Heart right ventricle (tissue), 16 donors: ENCODE measurements around the gene TENM4. TPM values are rescaled to one million over a fixed set of nuclear protein-coding genes. Genes with fewer than 3 reads are reported as not detected.

ENCODE experiments used
- ATAC-seq, 8 donors: fragments of 200-7000 bp; cut with Tn5 transposase; one replicate each; pipeline ENCODE4 v1.9.1; 2020; ENCODE audit warnings: mild to moderate bottlenecking in 8 of 8, moderate library complexity in 8 of 8, moderate number of reproducible peaks in 1 of 8
- DNase-seq, 2 donors: peaks; one replicate each; pipeline ENCODE4 v3.0.0-alpha.2; 2020
- H3K27ac ChIP-seq, 10 donors: fragments of 200-600 bp; sonication (generic) in 2 of 10; one replicate each; pipeline versions ENCODE4 v1.5.0 to v1.8.0; 2020 to 2022; ENCODE audit warnings: mild to moderate bottlenecking in 3 of 10
- H3K27me3 ChIP-seq, 7 donors: fragments of 200-600 bp; one replicate each; pipeline ENCODE4 v1.8.0; 2021 to 2022; ENCODE audit warnings: mild to moderate bottlenecking in 2 of 7
- H3K36me3 ChIP-seq, 9 donors: fragments of 200-600 bp; sonication (generic) in 1 of 9; one replicate each; pipeline versions ENCODE4 v1.5.0 to v1.8.0; 2020 to 2022; ENCODE audit warnings: mild to moderate bottlenecking in 2 of 9
- H3K4me1 ChIP-seq, 9 donors: fragments of 200-600 bp; sonication (generic) in 1 of 9; one replicate each; pipeline versions ENCODE4 v1.5.0 to v1.8.0; 2020 to 2022; ENCODE audit warnings: mild to moderate bottlenecking in 4 of 9
- H3K4me3 ChIP-seq, 10 donors: fragments of 200-600 bp; sonication (generic) in 2 of 10; one replicate each; pipeline versions ENCODE4 v1.5.0 to v1.8.0; 2020 to 2022; ENCODE audit warnings: mild to moderate bottlenecking in 7 of 10, moderate library complexity in 2 of 10
- H3K9me3 ChIP-seq, 11 donors: fragments of 200-600 bp in 10 of 11; sonication (generic) in 2 of 11; one replicate each; pipeline versions ENCODE4 v1.5.0 to v1.8.0; 2013 to 2022; ENCODE audit warnings: mild to moderate bottlenecking in 2 of 11, control low read depth in 1 of 11, moderate library complexity in 1 of 11
- WGBS, 2 donors: extraction: QIAGEN DNeasy Blood & Tissue Kit; methylation state at CpG; one replicate each; pipeline ENCODE4 v1.1.7; 2013; ENCODE audit warnings: inconsistent platforms in 1 of 2; 5-methylcytosine and 5-hydroxymethylcytosine counted together
- intact Hi-C, 10 donors: fragments of 100-400 bp; cut with DNase I; formaldehyde crosslinking; loops; one replicate each; pipeline versions ENCODE4 v1.11.1 to v1.14.2; 2022
- polyA plus RNA-seq, 2 donors: library from polyadenylated mRNA; stranded (reverse); fragments of 200-250 nt; gene quantifications; one replicate each; pipeline ENCODE4 v1.2.3, GENCODE V29; 2013
- total RNA-seq, 10 donors: library from RNA; stranded (reverse); fragmentation: NEBNext Ultra II Directional in 3 of 10; extraction: Animal tissue kit (Norgen Biotek cat#: 25700) in 3 of 10; gene quantifications; one replicate each; pipeline versions ENCODE4 v1.2.1 to v1.2.4, GENCODE V29; 2021 to 2023
- TF ChIP-seq, protein P1 (sequence below), 9 donors: fragments of 200-600 bp; sonication (generic) in 2 of 9; IDR thresholded peaks; one replicate each; pipeline versions ENCODE4 v1.5.0 to v1.8.0; 2021 to 2022; ENCODE audit warnings: antibody characterized with exemption in 9 of 9, mild to moderate bottlenecking in 5 of 9, moderate library complexity in 1 of 9
- donor health status: Arrhythmogenic right ventricular cardiomyopathy.
- donor health status: ischemic (EF 13 %, LVEDD 7.1; RV severe dilation, severe dysfunction).
- donor health status: healthy with polysubstance abuse.
- donor health status: DM: no; HTN: yes; CAD: no.
- donor health status: DM: no; HTN: no; CAD: no.
- donor health status: ischemic (EF 25% LVEDD 6.9; RV normal size, moderate dysfunction).
- donor health status: ischemic (EF 25% LVEDD 5.7; RV mildly dilated, moderate dysfunction).
- donor health status: healthy.
- donor health status: DM: yes; HTN: yes; CAD: no.
- donor health status: Ischemic cardiomyopathy.
- donor health status: ischemic (EF 35%, LVEDD 5.7; RV mildly dilated, moderate dysfunction).
- donor health status: nonischemic (EF 11% LVEDD 7.7; RV severe dilation, severe dysfunction).
- donor health status: DM: yes; HTN: yes; CAD: no.
- donor health status: PGD.
- donor health status: ischemic (EF 29% LVEDD 5.4; RV normal size, mild dysfunction).
- donor health status: nonischemic (EF 23%, LVEDD 6.1; RV moderate dilation, normal function).

TENM4 gene
- total and polyA plus RNA-seq, 12 donors, result 0.10 to 3.6 (median 0.91) TPM

DNA sequence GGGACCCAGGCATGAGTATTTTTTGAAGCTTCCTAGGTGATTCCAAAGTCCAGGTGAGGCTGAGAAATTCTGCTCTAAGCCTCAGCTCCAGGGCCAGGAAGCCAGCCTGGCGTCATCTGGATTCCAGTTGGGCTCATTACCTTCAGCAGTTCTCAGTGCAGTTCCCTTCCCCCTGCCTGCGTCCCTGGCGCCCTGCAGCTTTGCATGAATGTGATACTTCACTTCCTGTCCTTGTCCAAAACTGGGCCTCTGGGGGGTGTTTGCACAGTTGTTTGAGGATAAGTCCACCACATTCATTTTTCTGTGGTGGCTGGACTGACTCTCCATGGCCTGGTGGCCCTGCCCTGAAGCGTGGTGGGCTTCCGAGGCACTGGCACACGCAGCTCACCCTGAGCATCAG is 98.1 kb downstream of the TENM4 start:
- Histone ChIP-seq H3K4me3 (no peak overlapping the region), H3K36me3 (no peaks in the 10 kb centered on the region), H3K9me3 (no peaks in the 10 kb centered on the region), H3K27me3 (peaks cover 0 to 8% (median 0%) of the 10 kb centered on the region in 7 donors), H3K4me1 (no peaks in the 10 kb centered on the region), H3K27ac (no peak overlapping the region)
- intact Hi-C loops, result no loop called here
- TF ChIP-seq, protein P1, sequence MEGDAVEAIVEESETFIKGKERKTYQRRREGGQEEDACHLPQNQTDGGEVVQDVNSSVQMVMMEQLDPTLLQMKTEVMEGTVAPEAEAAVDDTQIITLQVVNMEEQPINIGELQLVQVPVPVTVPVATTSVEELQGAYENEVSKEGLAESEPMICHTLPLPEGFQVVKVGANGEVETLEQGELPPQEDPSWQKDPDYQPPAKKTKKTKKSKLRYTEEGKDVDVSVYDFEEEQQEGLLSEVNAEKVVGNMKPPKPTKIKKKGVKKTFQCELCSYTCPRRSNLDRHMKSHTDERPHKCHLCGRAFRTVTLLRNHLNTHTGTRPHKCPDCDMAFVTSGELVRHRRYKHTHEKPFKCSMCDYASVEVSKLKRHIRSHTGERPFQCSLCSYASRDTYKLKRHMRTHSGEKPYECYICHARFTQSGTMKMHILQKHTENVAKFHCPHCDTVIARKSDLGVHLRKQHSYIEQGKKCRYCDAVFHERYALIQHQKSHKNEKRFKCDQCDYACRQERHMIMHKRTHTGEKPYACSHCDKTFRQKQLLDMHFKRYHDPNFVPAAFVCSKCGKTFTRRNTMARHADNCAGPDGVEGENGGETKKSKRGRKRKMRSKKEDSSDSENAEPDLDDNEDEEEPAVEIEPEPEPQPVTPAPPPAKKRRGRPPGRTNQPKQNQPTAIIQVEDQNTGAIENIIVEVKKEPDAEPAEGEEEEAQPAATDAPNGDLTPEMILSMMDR (IDR thresholded peaks at IDR 0.05), result no peak
- ATAC-seq (no peak), DNase-seq (no peak)
- WGBS, 2 donors, result 69 to 71% methylated on average over 6 of the region's 6 CpGs

DNA sequence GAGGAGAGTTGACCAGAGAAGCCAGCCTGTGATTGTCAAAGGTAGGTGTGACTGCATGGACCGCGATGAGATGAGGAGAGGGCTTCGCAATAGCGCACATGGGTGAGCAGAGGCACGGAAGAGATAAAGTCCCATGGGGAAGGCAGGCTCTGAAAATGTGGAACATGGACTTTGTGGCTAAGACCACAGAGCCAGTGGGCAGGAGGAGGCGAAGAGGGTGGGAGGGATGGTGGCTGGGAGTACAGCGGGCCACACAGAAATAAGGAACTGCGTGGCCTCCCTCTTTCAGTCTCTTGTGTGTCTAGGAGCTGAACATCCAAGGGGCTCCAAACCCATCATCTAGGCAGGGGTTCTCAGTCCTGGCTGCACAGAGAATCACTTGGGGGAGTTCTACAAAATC is 98.6 kb downstream of the TENM4 start:
- no peak for DNase-seq
- WGBS, 2 donors, result 93 to 95% methylated on average over 8 of the region's 8 CpGs
- no peak overlapping the region for H3K27ac ChIP-seq
- intact Hi-C loops, result no loop called here
- no peak overlapping the region for H3K4me3 ChIP-seq
- no peaks in the 10 kb centered on the region for H3K9me3 ChIP-seq
- no peak for ATAC-seq
- TF ChIP-seq, protein P1 (IDR thresholded peaks at IDR 0.05), result no peak
- H3K4me1 ChIP-seq, result no peaks in the 10 kb centered on the region
- H3K36me3 ChIP-seq, result no peaks in the 10 kb centered on the region
- peaks cover 0 to 8% (median 0%) of the 10 kb centered on the region in 7 donors for H3K27me3 ChIP-seq

- no peaks in the 10 kb centered on the region for H3K4me1 ChIP-seq
- H3K36me3 ChIP-seq, result no peaks in the 10 kb centered on the region
- 77 to 84% methylated on average over 3 of the region's 3 CpGs for WGBS, 2 donors
- TF ChIP-seq, protein P1 (IDR thresholded peaks at IDR 0.05), result no peak
- DNase-seq (no peak), ATAC-seq (no peak)
- H3K27me3 ChIP-seq, result peaks cover 0 to 8% (median 0%) of the 10 kb centered on the region in 7 donors
- no peaks in the 10 kb centered on the region for H3K9me3 ChIP-seq
- no peak overlapping the region for H3K27ac ChIP-seq
- no peak overlapping the region for H3K4me3 ChIP-seq
- intact Hi-C loops, result no loop called here
Observed at GRCh38 chr11:79340535-79340934, 100.3 kb downstream of the TENM4 start.

DNA sequence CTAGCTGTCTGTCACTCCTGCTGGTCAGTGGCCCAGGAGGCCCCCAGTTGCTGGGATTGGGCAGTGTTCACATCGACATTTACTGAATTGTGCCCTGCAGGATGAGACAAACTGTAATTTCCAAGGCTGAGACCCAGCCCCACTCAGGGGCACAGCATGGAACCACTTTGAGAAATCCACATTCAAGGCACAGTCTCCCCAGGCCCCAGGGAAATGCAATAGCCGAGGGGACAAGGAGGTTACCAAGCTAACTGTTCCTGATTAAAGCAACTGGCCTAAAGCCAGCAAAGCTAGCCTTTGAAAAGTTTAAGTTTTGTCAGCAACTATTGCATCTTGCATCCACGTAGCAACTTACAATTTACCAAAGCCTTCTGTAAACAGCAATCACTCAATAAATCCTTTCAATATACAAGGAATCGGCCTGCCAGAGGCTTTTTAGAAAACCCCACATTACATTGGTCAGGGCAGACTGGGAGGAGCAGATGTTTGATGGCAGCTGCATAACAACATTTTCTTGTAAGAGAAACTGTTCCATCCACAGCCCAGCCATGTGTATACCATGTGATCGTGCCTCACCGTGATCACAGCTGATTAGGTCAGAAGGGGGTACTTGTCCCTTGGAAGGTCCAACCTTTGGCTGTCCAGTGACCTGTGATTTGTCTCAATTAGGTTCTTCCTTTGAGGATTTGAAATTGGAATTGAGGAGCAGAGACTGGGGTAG is 103.9 kb downstream of the TENM4 start:
- Histone ChIP-seq H3K4me1 (peaks cover 0 to 5% (median 0%) of the 10 kb centered on the region in 9 donors), H3K36me3 (no peaks in the 10 kb centered on the region), H3K27ac (no peak overlapping the region), H3K9me3 (no peaks in the 10 kb centered on the region), H3K4me3 (no peak overlapping the region), H3K27me3 (peaks cover 0 to 8% (median 0%) of the 10 kb centered on the region in 7 donors)
- no peak for ATAC-seq
- intact Hi-C loops, result no loop called here
- no peak for DNase-seq
- TF ChIP-seq, protein P1 (IDR thresholded peaks at IDR 0.05), result no peak
- WGBS, 2 donors, result 67 to 72% methylated on average over 6 of the region's 6 CpGs
